NCI-H146 treated with DMSO at 0.1 percent for 48 hours (cell line): ENCODE data around the gene NKAIN2.

Experiments used
- DNase-seq: peaks from one replicate; lab custom pipeline; 2025; ENCODE audit not compliant: unreplicated experiment; lab: John Stamatoyannopoulos, UW

Gene NKAIN2

DNA sequence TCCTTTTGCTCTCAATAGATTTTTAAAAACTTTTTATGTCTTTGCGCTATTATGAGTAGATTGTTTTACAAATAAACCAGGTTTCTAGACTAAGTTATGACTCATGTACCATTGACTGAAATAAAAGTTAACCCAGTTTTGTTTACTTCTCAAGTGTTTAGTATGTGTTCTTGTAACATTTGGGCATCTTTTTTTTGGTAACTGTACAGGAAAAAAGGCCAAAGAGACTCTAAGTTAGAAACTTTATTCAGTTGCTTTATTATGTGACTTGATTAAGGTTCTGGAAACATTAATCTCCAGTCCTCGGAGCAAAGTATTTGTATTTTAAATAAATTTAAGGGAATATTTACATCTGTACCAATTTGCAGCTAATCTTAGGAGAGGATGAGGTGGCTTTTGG is 2.9 kb downstream of the NKAIN2 start:
- DNase-seq: no peak

GRCh38 chr6:123808556-123808955 is 4.9 kb downstream of the NKAIN2 start:
- DNase-seq: peak; percentile 65

DNA sequence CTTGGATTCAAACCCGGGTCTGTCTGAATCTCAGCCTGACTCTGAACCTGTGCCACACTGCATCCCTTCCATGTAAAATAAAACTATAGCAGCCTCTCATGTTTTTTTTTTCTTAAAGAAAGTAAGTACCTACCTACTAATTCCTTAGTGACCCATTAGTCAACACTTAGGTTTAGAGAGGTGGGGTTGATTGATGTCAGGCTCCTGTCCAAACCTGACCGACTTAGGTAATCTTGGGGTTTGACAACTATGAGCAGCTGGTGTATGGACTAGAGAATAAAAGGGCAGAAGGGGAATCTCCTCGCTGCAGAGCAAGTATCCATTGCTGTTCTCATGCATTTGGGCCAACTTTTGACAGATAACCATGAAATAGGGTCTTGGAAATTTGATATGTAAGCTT is 6.5 kb downstream of the NKAIN2 start:
- no peak for DNase-seq

- DNase-seq: no peak
Measured at GRCh38 chr6:123810948-123811347, 7.3 kb downstream of the NKAIN2 start.

GRCh38 chr6:123811378-123811777 is 7.7 kb downstream of the NKAIN2 start:
- DNase-seq: no peak

GRCh38 chr6:123812621-123813020 is 9.0 kb downstream of the NKAIN2 start:
- no peak for DNase-seq

DNA sequence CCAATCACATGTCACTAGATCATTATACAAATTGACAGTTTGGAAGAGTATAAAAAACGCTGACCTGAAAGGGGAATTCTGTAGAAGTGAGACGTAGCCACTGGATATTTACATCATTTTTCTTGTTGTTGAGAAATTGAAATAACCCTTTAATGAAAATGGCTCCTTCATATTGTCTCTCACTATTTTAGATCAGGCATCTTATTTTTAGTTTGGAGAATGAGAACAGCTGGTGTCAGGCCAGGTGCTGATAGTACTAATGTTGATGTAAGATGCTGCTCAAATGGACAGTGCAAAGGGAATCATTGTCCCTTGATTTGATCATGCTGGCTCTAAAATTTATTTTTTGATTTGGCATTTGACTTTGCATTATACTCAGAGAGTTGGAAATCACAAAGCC is 17.4 kb downstream of the NKAIN2 start:
- peak; percentile 78 for DNase-seq

DNA sequence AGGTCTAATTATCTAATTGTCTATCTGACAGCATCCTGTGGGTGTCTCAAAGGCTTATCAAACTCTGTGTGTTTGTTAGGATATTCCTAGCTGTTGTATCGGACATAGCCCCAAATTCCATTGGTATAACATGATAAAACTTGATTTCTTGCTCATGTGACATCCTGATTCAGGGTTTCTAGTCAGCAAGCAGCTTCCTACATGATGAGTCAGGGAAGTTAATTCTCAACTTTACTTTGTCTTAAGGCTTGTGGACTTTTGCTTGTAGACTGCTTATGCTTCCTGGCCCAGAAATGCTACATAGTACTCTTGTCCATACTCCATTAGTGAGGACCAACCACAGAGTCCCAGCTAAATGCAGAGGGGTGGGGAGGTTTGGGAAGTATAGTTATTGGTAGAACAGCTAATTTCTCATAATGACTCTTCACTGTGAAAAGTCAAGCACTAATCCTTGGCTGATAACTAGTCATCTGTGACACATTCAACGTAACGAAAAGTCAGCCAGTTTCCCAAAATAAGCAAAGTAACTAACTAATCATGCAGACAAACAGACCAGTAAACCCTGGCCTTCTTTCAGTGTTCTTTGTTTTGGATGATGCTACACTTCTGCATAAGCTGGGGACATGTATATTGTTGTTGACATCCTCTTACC is 25.8 kb downstream of the NKAIN2 start:
- DNase-seq: no peak

GRCh38 chr6:123830120-123830519 is 26.5 kb downstream of the NKAIN2 start:
- no peak for DNase-seq

GRCh38 chr6:123838505-123839234 is 35.0 kb downstream of the NKAIN2 start:
- DNase-seq: peak; percentile 72

GRCh38 chr6:123841067-123841896 is 37.6 kb downstream of the NKAIN2 start:
- peak; percentile 54 for DNase-seq

DNA sequence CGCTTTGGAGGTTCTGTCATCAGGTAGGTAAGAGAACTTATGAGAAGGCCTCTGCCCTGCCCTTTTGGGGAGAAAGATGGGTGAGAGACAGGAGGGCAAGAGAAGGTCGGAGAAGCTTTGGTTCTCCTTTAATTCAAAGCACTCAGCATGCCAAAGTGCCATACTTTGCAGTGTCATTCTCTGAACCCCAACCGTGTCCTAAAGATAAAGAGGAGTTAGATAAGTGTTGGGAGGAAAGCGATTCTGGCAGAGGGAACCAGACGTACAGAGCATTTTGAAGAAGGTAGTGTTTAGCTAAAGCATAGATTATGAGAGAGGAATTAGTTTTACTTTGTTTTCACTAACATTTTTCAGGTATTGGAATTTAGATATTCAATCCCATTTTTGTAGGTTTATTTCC is 40.3 kb downstream of the NKAIN2 start:
- no peak for DNase-seq

DNA sequence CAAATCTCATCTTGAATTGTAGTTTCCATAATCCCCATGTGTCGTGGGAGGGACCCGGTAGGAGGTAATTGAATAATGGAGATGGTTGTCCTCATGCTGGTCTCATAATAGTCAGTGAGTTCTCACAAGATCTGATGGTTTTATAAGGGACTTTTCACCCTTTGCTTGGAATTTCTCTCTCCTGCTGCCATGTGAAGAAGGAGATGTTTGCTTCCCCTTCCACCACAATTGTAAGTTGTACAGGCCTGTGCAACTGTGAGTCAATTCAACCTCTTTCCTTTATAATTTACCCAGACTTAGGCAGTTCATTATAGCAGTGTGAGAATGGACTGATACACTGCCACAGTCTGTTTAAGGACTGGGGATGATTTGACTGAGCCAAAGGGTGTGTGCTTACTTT is 44.7 kb downstream of the NKAIN2 start:
- DNase-seq: no peak

DNA sequence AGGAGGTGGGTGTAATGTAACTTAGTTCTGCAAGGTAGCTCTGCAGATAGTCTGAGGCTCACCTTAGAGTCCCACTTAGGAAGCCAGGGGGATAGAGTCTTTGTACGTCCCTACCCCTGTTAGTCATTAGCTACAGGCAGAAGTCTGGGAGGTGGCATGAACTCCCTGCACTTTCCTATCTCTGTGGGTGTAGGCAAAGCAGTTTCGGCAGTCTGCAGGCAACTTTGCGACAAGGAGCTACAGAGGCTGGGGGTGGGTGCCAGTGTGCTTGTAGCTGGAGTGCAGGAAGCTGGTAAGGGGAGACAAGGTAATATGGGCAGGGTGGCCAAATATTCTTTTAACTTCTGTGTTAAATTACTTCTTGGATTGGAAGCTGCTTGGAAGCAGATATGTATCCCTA is 45.7 kb downstream of the NKAIN2 start:
- DNase-seq: no peak

DNA sequence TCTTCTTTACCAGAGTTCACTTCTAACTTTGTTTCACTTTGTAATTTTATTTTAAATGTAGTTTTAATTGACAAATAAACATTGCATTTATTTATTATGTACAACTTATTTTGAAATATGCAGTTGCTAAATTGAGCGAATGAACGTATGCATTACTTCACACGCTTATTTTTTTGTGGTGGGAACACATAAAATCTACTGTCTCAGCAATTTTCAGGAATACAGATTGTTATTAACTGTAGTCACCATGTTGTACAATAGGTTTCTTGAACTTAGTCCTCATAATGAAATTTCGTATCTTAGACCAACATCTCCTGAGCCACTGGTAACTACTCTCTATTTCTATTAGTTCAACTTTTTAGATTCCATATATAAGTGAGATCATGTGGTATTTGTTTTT is 46.9 kb downstream of the NKAIN2 start:
- DNase-seq: no peak

- no peak for DNase-seq
Measured at GRCh38 chr6:123854201-123854600, 50.5 kb downstream of the NKAIN2 start.

DNA sequence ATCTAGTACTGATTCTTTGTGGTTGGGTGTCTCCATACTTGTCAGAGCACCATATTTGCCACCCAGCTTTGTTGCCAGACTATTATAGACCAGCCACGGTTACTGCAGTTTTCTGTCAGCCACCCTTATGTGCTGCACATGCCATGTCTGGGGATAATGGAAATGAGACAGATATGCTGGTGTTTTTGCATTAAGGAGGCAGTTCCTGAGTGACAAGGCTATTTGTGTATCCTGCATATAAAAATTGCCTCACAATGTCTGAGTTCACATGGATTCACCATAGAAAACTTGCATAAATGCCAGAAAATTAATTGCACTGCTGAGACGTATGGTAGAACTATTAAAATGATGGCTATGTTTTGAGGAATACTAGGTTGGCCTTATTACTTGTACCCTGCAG is 51.8 kb downstream of the NKAIN2 start:
- no peak for DNase-seq

GRCh38 chr6:123859291-123859690 is 55.6 kb downstream of the NKAIN2 start:
- DNase-seq: no peak

DNA sequence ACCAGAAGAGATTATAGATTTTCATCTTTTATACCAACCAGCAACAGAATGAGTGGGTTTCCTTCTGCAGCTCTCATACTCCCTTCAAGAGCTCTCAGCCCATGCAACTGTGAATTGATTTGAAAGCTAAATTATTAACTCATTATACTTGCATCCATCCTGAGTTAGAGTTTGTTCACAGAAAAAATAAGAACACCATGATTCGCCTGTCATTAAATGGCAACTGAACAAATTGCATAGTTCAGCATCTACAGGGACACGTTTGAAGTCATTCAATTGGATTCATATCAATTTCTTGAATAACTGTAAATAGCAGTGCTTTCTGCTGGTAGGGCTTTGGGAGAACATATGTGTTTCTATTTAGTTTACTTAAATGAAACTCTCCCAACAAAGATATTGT is 65.7 kb downstream of the NKAIN2 start:
- DNase-seq: no peak

GRCh38 chr6:123873974-123874373 is 70.3 kb downstream of the NKAIN2 start:
- no peak for DNase-seq

- no peak for DNase-seq
Measured at GRCh38 chr6:123875784-123876183, 72.1 kb downstream of the NKAIN2 start.

GRCh38 chr6:123879749-123880148 is 76.1 kb downstream of the NKAIN2 start:
- no peak for DNase-seq
